Epidermal melanocyte (primary cell): Measurements from ENCODE around the gene TMEM260.
A peak's percentile ranks its signal among the peaks of the same experiment; 100 is the strongest.

Source experiments
- DNase-seq: peaks from one replicate; pipeline ENCODE4 v3.0.0; 2011; ENCODE audit warnings: low spot score; ENCODE audit not compliant: insufficient read length

The TMEM260 gene

DNA sequence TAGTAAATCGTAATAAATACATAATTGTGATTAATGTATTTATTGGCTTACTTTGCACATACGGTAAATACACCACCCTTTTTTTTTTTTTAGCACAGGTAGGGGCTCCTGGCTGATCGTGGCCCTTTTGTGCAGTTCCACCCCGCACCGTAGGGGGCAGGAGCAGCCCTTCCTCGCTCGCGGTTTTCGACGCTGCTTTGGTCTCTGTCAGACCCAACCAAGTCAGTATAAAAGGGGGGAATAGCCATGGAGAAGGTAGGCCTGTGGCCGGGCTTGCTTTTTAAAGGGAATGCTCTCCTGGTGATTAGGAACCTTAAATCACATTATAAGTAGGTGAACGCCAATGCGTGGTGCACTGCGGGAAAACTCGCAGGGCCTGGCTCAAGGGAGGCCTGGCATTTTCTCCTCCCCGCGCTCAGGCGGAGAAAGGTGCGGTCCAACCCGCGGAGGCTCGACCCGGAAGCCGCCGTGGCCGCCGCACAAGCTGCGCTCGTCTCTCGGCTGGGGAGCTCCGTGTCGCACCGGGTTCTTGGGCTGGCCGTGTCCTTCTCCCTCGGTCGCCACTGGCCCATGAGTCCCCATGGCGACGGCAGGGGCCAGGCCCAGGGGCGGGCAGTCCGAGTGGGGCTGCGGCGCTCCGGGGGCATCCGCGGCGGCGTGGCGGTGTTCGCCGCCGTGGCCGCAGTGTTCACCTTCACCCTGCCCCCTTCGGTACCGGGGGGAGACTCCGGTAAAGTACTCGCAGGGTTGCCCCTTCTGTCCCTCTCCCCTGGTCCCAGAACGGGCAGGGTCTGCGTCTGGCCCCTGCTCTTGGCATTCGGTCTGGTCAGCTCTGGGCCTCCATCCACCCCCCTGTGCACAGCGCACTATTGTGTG lies at the start of gene TMEM260:
TSS of gene TMEM260 (plus strand) at position 454 of the 876 bp plus-strand sequence. CDS start at position 571, 117 bp downstream.
- DNase-seq, result peak; percentile 89

DNA sequence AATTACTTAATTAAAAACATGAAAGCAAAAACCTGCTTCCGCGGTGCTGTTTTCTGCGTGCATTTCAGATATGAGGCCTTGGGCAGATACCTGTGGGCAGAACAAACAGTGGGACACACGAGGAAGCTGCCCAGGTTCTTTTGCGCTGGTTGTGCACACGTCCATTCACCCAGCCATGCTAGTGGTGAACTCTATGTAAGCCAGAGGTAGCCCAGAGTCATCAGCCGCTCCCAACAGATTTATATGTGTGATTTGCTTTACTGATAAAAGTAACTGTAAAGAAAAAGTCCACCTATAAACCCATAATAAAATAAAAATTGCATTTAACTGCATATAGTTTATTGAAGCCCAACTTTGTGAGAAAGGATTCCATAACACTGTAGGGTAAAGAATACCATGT lies 47.1 kb upstream of the TMEM260 start:
- no peak for DNase-seq

DNA sequence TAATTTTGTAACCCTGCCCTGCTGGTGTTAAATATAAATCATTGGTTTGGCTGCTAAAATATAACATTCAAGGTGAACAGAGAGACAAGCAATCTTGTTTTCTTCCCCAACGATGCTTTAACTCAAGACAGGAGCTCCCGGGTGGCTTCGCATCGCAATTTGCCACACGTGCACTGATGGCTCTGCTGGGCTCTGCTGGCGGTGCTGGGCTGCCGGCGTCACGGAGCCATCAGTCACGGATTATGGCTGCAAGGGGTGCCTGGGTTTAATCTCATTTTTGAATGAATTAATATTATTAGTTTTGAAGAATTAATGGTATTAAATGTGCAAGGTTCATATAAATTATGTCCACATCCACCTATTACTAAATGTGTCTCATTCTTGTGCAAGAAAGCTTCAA lies 44.9 kb upstream of the TMEM260 start:
- no peak for DNase-seq

DNA sequence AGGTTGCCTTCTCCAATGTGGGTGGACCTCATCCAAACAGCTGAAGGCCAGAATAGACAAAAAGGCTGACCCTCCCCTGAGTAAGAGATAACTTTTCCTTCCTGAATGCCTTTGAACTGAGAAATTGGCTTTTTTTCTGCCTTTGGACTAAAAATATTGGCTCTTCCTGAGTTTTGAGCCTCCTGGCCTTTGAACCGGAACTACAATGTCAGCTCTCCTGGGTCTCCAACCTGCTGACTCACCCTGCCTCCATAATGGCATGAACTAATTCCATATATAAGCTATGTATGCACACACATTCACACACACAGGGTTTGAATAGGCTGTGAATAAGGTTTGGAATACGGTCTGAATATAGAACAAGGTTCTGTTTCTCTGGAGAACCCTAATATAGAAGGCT lies 39.7 kb upstream of the TMEM260 start:
- no peak for DNase-seq

DNA sequence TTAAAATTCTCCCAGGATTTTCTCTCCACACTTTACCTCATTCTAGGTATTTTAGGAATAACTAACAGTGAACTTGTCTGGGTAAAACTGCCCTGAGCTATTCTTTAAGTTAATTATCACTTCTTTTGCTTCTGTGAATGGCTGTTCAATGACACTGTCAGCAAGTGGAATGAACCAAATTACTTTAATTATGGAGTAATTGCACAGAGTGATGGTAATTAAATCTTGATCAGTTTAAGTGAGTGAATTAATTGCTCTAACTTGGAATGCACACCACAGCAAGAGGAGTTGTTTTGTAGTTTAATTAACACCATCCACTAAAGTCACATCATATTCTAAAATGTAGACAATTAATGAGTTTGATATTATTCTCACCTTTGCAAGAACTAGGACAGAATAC lies 36.2 kb upstream of the TMEM260 start:
- no peak for DNase-seq

DNA sequence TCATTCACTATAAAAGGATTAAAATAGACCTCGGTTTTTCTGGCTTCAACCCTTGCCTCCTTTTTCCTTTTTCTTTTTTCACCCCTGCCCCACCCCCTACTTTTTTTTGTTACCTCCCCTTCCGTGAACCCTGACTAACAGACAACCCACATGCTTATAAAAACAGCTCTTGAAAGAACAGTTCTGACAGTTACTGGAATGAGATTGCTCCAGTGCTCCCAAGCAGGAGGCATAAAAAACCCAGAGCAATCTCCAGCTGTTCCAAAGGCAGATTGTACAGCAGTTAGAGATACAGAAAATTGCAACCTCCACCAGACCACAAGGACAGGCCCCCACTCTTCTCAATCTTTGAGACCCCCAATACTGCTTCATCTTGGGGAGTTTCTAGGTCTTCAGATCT lies 29.9 kb upstream of the TMEM260 start:
- no peak for DNase-seq

DNA sequence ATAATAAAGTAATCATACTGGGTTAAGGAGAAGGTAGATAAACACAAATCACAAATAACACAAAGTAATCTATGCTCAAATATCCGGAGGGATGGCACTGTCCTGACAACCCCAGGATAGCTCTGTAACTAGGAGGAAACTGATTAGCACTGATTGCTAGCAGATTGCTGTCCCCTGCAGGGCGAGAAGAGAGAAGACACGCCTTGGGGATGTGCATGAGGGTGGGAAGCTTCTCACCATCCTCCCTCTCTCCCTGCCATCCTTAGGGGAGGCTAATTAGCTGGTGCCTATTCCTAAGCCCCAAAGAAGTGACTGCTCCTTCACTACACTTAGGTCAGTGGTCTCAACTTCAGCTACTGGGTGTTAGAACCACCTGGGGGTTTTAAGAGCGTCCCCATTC lies 27.0 kb upstream of the TMEM260 start:
- no peak for DNase-seq

DNA sequence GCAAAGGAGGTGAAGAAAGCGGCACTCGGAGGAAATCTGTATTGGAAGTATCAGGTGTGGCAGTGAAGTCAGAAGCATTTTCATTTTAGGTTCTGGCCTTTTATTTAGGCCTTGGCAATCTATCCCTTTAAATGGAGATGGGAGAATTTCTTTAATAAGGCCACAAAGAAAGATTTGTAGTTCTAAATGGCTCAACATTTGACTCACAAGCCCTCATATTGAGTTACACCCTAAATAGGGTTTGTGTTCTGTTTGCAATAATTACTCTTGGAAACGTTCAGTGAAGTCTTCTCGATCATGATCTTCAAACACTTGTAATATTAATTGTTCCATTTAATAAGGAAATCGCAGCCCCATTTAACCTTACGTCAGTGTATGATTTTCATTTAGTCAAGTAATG lies 25.3 kb upstream of the TMEM260 start:
- DNase-seq, result no peak

DNA sequence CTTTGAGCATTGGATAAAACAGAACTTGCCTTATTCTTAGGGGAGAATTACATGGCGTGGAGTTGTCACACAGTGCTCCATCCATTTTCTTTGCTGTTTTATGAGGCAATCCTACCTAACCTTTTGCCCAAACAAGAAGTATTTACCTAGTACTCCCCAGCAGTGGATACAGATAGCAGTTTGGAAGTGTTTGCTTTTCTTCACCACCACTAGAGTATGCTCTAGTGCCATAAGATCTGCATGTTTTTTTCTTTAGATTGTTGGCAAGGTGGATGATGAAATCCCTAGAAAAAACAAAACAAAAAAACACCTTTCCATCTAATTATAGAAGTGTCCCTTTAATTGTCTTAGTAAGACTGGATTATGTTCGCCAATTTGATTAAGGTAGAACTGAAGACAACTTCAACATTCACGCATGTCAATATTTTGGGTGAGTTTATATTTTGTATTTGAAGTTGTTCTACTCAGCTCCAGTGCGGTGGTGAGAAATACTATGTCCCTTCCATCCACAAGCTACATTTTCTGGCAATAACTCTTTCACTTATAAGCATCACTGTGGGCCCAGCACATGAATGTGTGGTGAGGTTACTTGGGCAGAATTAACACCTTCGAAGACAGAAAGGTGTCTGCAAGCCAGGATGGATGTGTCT lies 23.6 kb upstream of the TMEM260 start:
- no peak for DNase-seq

DNA sequence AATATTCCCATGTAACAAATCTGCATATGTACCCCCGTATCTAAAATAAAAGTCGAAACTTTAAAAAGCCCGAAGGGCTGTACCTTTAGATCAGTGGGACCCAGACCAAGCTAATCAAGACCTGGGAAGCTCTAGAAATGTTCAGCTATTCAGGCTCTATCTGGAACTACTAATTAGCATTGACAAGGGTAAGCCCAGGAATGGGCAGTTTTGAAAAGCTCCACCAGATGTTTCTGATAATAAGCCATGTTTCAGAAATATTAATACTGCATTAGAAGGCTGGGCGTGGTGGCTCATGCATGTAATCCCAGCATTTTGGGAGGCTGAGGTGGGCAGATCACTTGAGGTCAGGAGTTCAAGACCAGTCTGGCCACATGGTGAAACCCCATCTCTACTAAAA lies 20.4 kb upstream of the TMEM260 start:
- DNase-seq, result no peak

DNA sequence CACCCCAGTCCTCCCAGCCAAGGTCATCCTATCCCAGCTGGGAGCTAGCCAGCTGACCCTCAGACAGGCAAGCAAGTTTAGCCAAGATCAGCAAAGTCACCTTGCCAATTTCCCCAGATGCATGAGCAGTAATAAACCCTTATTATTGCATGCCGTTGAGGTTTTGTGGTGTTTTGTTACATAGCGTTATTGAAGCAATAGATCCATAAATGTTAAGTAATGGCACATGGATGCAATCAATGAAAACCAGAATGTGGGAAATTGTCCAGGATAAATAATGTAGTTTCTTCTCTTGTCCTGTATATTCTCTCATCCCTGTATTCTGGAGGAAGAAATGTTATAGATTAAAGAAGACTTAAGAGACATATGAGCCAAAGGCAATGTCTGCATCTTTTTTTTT lies 18.0 kb upstream of the TMEM260 start:
- no peak for DNase-seq

DNA sequence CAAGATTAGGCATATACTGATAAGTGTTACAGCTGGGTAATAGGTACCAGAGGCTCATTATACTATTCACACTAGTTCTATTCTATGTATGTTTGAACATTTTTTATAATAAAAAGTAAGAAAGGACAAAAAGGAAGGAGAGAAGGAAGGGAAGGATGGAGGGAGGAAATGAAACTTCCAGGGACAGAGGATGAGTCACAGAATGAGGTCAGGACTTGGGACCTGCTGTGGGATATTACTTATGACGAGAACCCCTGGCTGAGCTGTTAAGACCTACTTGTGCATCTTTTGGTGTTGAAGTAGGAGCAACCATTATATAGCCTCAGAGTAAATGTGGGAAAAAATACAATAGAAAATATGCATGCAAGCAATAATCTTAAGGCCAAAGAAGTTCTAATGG lies 16.7 kb upstream of the TMEM260 start:
- no peak for DNase-seq

DNA sequence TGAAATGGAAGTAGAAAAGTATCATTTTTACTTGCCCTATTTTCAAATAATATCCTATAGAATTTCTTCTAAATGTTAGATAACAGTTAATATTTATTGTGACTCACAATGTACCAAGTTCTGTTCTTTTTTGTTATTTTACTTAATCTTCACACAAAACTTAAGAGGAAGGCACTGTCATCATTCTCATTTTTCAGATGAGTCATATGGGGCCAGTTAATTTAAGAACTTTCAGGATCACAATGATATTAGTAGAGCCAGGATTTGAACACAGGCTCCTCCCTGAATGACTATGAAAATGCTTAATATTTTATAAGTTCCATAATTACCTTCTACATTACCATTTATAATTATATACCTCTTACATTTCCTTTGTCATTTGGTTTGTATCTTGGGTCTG lies 10.4 kb upstream of the TMEM260 start:
- DNase-seq, result no peak

DNA sequence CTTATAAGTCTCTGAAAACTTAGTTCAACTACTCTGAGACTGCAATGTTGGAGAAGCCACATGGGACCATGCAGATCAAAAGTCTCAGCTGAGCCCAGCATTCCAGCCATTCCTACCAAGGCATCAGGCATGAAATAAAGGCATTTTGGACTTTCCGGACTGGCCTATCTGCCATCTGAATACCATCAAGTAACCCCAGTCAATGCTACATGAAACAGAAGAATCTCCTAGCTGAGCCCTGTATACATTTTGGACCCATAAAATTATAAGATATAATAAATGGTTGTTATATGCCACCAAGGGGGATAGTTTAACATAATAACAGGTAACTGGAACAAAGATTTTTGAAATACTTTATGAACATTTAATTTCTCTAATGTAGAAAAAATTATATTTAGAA lies 9.3 kb upstream of the TMEM260 start:
- no peak for DNase-seq

DNA sequence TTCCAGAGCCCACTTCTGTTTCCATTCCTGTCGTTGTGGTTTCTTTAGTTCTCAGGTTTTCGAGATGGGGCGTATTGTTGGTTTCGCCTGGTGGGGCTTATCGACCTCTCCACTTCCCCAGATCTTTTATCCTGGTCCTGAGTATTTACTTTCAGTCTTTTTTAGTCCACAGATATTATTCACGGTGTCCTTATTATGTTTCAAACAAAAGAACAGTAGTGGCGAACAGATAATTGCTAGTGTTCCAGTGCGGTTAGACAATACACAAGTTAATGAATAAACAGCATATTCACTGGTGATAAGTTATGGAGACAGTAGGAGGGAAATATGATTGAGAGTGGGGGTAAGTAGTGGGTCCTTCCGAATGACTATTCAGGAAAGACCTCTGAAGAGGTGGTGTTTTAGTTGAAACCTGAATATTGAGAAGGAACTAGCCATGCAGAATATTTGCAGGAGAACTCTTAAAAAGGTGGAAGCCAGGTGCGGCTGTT lies 668 bp downstream of the TMEM260 start:
- DNase-seq, result no peak

DNA sequence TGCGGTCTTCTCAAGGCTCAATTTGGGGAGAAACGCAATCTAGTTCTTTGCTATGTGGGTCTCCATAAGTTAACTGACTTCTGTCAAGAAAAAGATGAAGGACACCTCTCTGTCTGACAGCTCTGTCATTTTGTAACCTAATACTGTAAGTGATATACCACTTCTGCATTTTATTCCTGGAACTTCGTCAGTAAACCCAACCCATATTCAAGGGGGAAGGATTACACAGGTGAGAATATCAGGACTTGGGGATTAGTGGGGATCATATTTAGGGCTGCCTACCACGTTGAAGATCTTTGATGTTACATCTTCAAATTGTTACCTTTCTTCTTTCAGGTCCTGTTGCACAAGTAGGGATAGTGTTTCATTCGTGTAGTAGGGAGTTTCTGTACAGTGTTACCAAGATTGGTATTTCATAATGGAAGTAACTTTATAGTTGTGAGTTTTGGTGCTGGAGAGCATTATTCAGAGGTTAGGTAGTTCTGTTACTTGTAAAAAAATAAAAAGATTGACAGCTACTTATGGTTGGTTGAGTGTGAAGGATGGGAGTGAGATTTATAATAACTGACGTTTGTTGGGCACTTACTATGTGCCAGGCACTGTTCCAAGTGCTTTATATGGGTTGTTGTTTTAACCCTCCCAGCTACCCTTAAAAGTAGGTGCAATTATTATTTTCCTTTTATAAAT lies 1.6 kb downstream of the TMEM260 start:
- no peak for DNase-seq

DNA sequence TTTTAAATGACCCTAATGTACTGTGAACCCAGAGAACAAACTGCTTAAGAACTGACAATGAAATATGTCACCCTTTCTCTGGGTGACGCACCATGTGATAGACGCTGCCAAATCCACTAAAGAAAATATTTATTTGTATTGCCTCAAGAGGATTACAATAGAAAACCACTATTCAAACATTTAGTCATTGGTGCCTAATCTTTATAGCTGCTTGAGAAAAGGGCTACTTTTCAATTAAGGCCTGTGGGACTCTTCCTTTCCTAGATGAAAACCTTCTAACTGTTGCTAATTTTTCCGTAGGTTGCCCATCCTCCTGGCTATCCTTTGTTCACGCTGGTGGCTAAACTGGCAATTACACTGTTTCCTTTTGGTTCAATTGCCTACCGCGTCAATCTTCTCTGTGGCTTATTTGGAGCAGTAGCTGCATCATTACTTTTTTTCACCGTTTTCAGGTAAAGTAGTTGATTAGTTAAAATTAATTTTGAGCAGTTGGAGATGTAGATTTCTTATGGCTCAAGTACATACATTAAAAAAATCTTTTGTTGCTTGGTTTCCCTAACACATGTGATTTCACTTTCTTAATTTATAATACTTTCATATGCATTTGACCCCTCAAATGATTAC lies 6.0 kb downstream of the TMEM260 start:
- no peak for DNase-seq

DNA sequence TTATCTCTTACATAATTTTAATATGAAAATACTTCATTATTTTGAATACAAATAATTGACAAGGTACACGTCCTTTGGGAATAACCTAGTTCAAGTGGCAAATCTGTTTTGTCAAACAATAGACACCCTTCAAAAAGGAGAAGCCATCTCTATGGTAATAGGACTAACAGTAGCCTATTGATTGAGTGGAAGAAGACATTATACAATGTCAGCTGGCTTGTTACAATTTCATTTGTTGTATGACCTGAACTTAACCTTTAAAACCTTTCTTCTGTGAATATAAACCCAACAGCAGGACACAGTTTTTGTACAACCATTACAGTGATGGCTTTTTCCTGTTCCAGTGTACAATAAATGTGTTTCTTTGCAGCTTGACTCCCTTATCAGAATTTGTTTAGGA lies 8.1 kb downstream of the TMEM260 start:
- no peak for DNase-seq

DNA sequence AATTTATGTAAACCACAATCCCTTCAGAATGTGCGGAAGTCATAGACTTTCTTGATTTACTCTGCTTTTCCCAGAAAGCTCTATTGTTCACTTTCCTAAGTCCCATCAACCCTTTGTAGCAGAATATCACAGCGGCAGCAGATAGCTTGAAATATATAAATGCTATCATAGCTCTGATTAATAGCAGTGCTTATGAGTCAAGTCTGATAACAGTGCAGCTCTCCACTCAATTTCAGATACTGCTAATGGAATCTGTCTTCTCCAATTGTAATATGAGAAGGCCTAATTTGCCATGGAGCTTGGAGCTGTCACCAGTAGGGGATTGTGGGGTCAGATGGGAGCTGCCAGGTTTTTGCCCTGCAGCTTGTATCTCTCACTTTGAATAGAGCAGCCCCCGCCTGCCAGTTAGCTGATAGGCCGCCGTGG lies 10.9 kb downstream of the TMEM260 start:
- no peak for DNase-seq

DNA sequence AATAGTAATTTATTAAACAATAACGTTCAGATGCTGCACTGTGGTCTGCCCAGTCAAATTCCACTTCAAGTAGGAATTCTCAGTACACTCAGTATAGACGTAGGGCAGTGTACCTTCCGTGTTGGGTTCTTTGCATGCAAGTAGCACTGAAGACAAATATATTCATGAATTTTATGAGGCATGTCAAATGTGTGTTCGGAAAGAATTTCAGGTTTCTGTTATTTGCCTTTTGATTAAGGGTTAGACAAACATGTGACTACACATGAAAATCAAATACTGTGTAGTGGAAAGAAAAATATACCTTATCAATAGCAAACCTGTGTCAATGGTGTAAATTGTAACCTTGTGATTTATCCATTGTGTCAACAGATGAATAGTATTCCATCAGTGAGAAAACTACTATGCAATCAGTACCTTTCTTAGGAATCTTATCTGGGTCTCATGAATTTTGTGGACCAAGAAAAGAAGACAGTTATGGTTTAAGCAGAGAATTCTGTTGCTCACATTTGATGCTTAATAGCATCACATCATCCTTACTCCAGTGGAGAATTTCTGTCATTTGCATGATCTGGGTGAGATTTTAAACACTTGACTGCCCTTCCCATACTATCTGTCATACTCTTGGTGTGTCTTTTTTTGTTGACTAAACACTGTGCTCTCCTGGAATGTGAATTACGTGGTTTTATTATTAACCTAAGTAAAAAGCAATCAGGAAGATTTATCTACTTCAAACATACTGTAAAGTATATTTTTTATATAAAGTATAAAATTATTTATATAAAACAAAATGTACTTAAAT lies 13.3 kb downstream of the TMEM260 start:
- no peak for DNase-seq

DNA sequence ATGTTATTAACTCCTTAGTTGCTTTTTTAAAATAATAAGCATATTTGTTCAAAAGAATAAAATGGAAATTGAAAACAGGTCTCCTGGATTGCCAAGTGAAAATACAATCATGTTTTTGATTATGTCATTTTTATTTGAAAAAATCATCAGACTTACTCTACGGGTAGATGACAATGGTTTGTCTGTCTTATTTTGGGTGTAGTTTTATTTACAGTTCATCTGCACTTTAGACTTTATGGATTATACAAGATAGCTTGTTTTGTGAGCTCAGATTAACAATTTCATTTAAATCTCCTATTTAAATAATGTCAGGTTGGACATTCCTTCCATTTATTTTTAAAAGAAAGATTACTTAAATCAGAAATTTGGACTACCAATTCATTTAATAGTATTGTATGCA lies 14.8 kb downstream of the TMEM260 start:
- DNase-seq, result no peak
